Endodermal cell (in vitro differentiated cells): ENCODE data around the gene RBM4B. TPM values are rescaled to one million over a fixed set of nuclear protein-coding genes. Genes with fewer than 3 reads are reported as not detected.

Experiments
- DNase-seq: peaks from one replicate; pipeline ENCODE4 v3.0.0-alpha.2; 2017
- H3K27ac ChIP-seq: 2 replicates; pipeline ENCODE4 v1.5.1; 2013; ENCODE audit warnings: mild to moderate bottlenecking, low read depth, low read length, moderate library complexity
- H3K27me3 ChIP-seq: 2 replicates; pipeline ENCODE4 v1.6.1; 2013; ENCODE audit warnings: mild to moderate bottlenecking, low read length, moderate library complexity; ENCODE audit not compliant: insufficient read depth, control insufficient read depth, poor library complexity, severe bottlenecking
- H3K36me3 ChIP-seq: 2 replicates; pipeline ENCODE4 v1.7.0; 2013; ENCODE audit warnings: mild to moderate bottlenecking, low read length, moderate library complexity; ENCODE audit not compliant: control insufficient read depth, insufficient read depth
- H3K4me1 ChIP-seq: one replicate; pipeline ENCODE4 v1.7.0; 2013; ENCODE audit warnings: low read length; ENCODE audit not compliant: control insufficient read depth, insufficient read depth
- H3K4me3 ChIP-seq: 2 replicates; pipeline ENCODE4 v1.5.1; 2013; ENCODE audit warnings: mild to moderate bottlenecking, low read length, moderate library complexity
- H3K9ac ChIP-seq: 2 replicates; pipeline ENCODE4 v1.6.1; 2013; ENCODE audit warnings: mild to moderate bottlenecking, low read length, moderate library complexity; ENCODE audit not compliant: poor library complexity, severe bottlenecking; ENCODE audit errors: extremely low read depth
- H3K9me3 ChIP-seq: 2 replicates; pipeline ENCODE4 v1.6.1; 2013; ENCODE audit warnings: mild to moderate bottlenecking, low read length, moderate library complexity; ENCODE audit not compliant: control insufficient read depth
- H3K27ac Mint-ChIP-seq: 2 replicates; pipeline ENCODE4 v1.8.0; 2020; ENCODE audit warnings: mixed read lengths
- H3K27me3 Mint-ChIP-seq: 2 replicates; pipeline ENCODE4 v1.8.0; 2021; ENCODE audit warnings: mild to moderate bottlenecking, mixed read lengths; ENCODE audit not compliant: insufficient read depth
- H3K36me3 Mint-ChIP-seq: 2 replicates; pipeline ENCODE4 v1.8.0; 2020; ENCODE audit warnings: low read depth, mixed read lengths
- H3K4me1 Mint-ChIP-seq: 2 replicates; pipeline ENCODE4 v1.8.0; 2020; ENCODE audit warnings: mixed read lengths
- H3K4me3 Mint-ChIP-seq: 2 replicates; pipeline ENCODE4 v1.8.0; 2020; ENCODE audit warnings: mild to moderate bottlenecking, moderate library complexity, mixed read lengths
- H3K9me3 Mint-ChIP-seq: 2 replicates; pipeline ENCODE4 v1.8.0; 2020; ENCODE audit warnings: mild to moderate bottlenecking, mixed read lengths
- WGBS, 2 experiments: methylation state at CpG; one replicate each; pipeline versions ENCODE4 v1.1.5 to v1.1.7; 2013; ENCODE audit warnings: missing lambda C conversion rate in 2 of 2, mixed read lengths in 1 of 2; ENCODE audit not compliant: insufficient coverage in 1 of 2, insufficient read length in 1 of 2; 5-methylcytosine and 5-hydroxymethylcytosine counted together
- total RNA-seq, 2 donors: library from RNA; stranded (reverse); fragmentation: NEBNext Ultra II Directional in 1 of 2; extraction: Animal tissue kit (Norgen Biotek cat#: 25700) in 1 of 2; gene quantifications; 2 replicates in 1 of 2; 3 replicates in 1 of 2; pipeline ENCODE4 v1.2.1, GENCODE V29; 2021
- TF ChIP-seq, protein P1 (sequence below): fragments of 200-600 bp; sonication (generic); conservative IDR thresholded peaks from 2 replicates; pipeline ENCODE4 v1.5.0; 2021; ENCODE audit warnings: antibody characterized with exemption, mild to moderate bottlenecking

Gene RBM4B
- total RNA-seq, 2 donors from 2014 or later, result 23.3 to 28.5 TPM

DNA sequence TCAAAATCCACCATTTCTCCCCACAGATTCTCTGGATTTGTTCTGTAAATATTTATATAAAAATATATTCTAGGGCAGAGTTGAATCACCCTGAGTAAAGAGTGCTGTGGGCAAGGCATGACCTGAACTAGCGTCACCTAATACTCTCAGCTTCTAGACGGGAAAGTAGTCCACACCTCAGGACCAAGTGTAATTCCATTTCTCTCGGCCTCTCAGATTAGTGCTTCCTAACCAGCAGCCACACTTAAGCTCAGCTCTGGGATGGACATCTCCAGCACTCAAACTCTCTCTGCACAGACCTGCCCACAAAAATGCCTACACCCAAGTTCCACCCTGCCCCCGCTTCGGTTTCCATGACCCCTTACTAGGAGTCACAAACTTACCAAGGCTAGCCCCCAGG is 46.0 kb upstream of the RBM4B start:
- Histone ChIP-seq H3K27me3 (peaks cover 13% of the 10 kb centered on the region), H3K9me3 (no peaks in the 10 kb centered on the region), H3K9ac (no peak overlapping the region), H3K4me3 (no peak overlapping the region), H3K27ac (no peak overlapping the region), H3K4me1 (peaks cover 11% of the 10 kb centered on the region), H3K36me3 (peaks cover 16% of the 10 kb centered on the region)
- TF ChIP-seq, protein P1, sequence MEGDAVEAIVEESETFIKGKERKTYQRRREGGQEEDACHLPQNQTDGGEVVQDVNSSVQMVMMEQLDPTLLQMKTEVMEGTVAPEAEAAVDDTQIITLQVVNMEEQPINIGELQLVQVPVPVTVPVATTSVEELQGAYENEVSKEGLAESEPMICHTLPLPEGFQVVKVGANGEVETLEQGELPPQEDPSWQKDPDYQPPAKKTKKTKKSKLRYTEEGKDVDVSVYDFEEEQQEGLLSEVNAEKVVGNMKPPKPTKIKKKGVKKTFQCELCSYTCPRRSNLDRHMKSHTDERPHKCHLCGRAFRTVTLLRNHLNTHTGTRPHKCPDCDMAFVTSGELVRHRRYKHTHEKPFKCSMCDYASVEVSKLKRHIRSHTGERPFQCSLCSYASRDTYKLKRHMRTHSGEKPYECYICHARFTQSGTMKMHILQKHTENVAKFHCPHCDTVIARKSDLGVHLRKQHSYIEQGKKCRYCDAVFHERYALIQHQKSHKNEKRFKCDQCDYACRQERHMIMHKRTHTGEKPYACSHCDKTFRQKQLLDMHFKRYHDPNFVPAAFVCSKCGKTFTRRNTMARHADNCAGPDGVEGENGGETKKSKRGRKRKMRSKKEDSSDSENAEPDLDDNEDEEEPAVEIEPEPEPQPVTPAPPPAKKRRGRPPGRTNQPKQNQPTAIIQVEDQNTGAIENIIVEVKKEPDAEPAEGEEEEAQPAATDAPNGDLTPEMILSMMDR, result no peak
- peaks cover 25% of the 10 kb centered on the region for H3K27me3 Mint-ChIP-seq
- H3K9me3 Mint-ChIP-seq, result no peaks in the 10 kb centered on the region
- H3K4me1 Mint-ChIP-seq, result peaks cover 22% of the 10 kb centered on the region
- no peak overlapping the region for H3K4me3 Mint-ChIP-seq
- no peak for DNase-seq
- H3K27ac Mint-ChIP-seq, result no peak overlapping the region
- no peaks in the 10 kb centered on the region for H3K36me3 Mint-ChIP-seq
- 94 to 95% methylated on average over 5 of the region's 5 CpGs for WGBS, 2 experiments

DNA sequence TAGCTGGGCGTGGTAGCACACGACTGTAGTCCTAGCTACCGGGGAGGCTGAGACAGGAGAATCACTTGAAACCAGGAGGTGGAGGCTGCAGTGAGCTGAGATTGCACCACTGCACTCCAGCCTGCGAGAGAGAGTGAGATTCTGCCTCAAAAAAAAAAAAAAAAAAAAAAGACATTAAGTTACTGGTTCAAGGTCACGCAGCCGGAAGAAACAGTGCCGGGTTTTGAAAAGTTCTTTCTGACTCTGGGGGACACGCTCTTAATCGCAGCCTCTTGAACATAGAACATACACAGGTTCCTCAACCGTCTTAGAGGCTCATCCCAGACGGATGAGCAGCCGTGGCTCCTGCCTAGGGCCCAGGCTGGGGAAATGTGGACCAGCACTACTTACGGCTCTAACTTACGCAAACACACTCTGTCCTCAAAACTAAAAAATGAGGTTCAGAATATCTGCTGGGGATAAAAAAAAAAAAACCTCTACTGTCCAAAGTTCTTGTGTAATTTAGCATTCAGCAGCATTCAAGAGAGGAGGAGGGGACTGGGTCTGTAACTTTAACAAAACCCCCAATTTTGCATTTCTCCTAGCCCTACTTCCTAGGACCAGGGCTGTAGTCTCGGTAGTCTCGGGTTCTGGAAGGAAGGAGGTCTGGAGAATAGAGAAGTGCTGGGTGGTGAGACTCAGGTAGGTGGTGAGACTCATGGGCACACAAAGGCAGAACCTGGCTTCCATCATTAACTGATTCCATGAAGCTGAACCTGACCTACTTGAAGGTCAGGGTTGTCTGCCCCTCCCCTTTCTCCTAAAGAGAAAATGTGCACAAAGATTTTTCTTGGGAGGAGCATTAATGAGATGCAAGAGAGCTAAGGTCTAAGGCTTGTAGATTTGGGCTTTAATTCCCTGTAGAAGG is 45.3 kb upstream of the RBM4B start:
- Mint-ChIP-seq H3K9me3 (no peaks in the 10 kb centered on the region), H3K4me3 (no peak overlapping the region), H3K27me3 (peaks cover 23% of the 10 kb centered on the region), H3K27ac (no peak overlapping the region), H3K4me1 (peaks cover 20% of the 10 kb centered on the region), H3K36me3 (peaks cover 2% of the 10 kb centered on the region)
- Histone ChIP-seq H3K9me3 (no peaks in the 10 kb centered on the region), H3K4me1 (peaks cover 11% of the 10 kb centered on the region), H3K36me3 (peaks cover 16% of the 10 kb centered on the region), H3K27ac (no peak overlapping the region), H3K27me3 (peaks cover 13% of the 10 kb centered on the region), H3K4me3 (no peak overlapping the region), H3K9ac (no peak overlapping the region)
- TF ChIP-seq, protein P1, result no peak
- WGBS, 2 experiments, result 88 to 94% methylated on average over 3 to 16 of the region's 16 CpGs
- DNase-seq, result no peak

DNA sequence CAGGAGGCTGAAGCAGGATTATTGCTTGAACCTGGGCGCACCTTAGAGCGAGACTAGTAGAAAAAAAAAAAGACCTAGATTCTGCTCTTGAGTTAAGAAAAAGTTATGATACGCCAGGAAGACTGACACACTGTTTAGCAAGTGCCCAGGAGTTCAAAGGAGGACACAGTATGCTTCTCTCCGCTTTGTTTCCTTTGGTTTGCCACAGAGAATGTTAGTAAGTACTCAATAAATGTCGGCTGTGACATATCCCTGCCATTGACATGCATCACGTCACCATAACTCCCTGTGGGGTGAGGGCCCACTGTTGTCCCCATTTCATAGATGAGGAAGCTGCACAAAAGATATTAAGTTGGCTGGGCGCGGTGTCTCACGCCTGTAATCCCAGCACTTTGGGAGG is 44.3 kb upstream of the RBM4B start:
- H3K9me3 Mint-ChIP-seq, result no peaks in the 10 kb centered on the region
- H3K9ac ChIP-seq, result no peak overlapping the region
- H3K27ac Mint-ChIP-seq, result no peak overlapping the region
- no peak overlapping the region for H3K27ac ChIP-seq
- peaks cover 18% of the 10 kb centered on the region for H3K27me3 Mint-ChIP-seq
- TF ChIP-seq, protein P1, result no peak
- no peak for DNase-seq
- no peak overlapping the region for H3K4me3 ChIP-seq
- peaks cover 17% of the 10 kb centered on the region for H3K4me1 Mint-ChIP-seq
- 83 to 96% methylated on average over 9 of the region's 9 CpGs for WGBS, 2 experiments
- peaks cover 11% of the 10 kb centered on the region for H3K4me1 ChIP-seq
- peaks cover 16% of the 10 kb centered on the region for H3K36me3 ChIP-seq
- H3K27me3 ChIP-seq, result peaks cover 10% of the 10 kb centered on the region
- H3K36me3 Mint-ChIP-seq, result peaks cover 3% of the 10 kb centered on the region
- no peaks in the 10 kb centered on the region for H3K9me3 ChIP-seq
- no peak overlapping the region for H3K4me3 Mint-ChIP-seq
